ENCODE results near the gene UBE2H. TPM values are rescaled to one million over a fixed set of nuclear protein-coding genes. Genes with fewer than 3 reads are reported as not detected.
A peak's percentile ranks its signal among the peaks of the same experiment; 100 is the strongest.

Gene UBE2H
- total RNA-seq, 2 experiments from 2014 or later: 52.1 to 52.5 TPM

DNA sequence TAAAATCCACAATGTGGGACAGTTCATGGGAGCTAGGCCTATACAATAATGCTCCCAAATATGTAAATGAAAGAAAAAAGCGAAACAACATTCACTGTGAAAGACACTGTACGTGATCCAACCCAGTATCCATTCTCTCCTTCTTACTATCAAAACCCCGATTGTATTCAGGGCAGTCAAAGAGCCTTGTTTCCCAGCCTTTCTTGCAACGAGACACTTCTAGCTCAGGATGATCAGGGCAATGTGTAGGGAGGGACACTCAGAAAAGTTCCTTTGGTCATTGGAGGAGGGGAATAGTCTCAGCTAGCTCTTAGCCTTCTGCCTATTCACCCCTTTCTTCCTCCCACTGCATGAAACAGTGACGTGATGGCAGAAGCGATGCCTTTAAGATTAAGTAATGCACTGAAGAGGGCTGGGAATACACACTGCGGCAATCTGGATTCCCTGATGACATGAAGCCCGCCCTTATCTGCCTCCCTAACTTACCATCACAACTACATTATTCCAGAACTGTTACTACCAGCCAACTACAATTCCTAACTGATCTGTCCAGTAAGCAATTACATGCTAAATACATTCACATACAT is 27.3 kb downstream of the UBE2H start:
- no peak overlapping the region for H3K4me3 ChIP-seq (ENCODE audit: low read length)
- DNase-seq (no peak), ATAC-seq (ENCODE audit: poor library complexity) (no peak)
- intact Hi-C loops (cut with DNase I, micrococcal nuclease): no loop called here
- H3K4me1 Mint-ChIP-seq (ENCODE audit: low read depth): peaks cover 48% of the 10 kb centered on the region
- H3K4me3 Mint-ChIP-seq: no peak overlapping the region
- H3K27ac ChIP-seq (ENCODE audit: low read depth in 1 of 2, low read length in 2 of 2): no peak overlapping the region
- ChIA-PET POLR2A (no interaction called here), CTCF (no interaction called here)
- no peaks in the 10 kb centered on the region for H3K27me3 ChIP-seq (ENCODE audit: control insufficient read depth in 1 of 2, insufficient read depth in 2 of 2, low read length in 2 of 2)
- peaks cover 2% of the 10 kb centered on the region for H3K4me1 ChIP-seq (ENCODE audit: insufficient read depth, low read length)
- no peaks in the 10 kb centered on the region for H3K9me3 ChIP-seq (ENCODE audit: control insufficient read depth in 1 of 2, insufficient read depth in 1 of 2, low read length in 2 of 2)
- peaks cover 57% of the 10 kb centered on the region for H3K36me3 Mint-ChIP-seq (ENCODE audit: low read depth)
- H3K27ac Mint-ChIP-seq: no peak overlapping the region
- H3K27me3 Mint-ChIP-seq: no peaks in the 10 kb centered on the region
- H3K9me3 Mint-ChIP-seq: no peaks in the 10 kb centered on the region
- TF ChIP-seq, protein P1, sequence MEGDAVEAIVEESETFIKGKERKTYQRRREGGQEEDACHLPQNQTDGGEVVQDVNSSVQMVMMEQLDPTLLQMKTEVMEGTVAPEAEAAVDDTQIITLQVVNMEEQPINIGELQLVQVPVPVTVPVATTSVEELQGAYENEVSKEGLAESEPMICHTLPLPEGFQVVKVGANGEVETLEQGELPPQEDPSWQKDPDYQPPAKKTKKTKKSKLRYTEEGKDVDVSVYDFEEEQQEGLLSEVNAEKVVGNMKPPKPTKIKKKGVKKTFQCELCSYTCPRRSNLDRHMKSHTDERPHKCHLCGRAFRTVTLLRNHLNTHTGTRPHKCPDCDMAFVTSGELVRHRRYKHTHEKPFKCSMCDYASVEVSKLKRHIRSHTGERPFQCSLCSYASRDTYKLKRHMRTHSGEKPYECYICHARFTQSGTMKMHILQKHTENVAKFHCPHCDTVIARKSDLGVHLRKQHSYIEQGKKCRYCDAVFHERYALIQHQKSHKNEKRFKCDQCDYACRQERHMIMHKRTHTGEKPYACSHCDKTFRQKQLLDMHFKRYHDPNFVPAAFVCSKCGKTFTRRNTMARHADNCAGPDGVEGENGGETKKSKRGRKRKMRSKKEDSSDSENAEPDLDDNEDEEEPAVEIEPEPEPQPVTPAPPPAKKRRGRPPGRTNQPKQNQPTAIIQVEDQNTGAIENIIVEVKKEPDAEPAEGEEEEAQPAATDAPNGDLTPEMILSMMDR (IDR thresholded peaks at IDR 0.05): no peak
- peaks cover 18% of the 10 kb centered on the region for H3K36me3 ChIP-seq (ENCODE audit: insufficient read depth, low read length)

DNA sequence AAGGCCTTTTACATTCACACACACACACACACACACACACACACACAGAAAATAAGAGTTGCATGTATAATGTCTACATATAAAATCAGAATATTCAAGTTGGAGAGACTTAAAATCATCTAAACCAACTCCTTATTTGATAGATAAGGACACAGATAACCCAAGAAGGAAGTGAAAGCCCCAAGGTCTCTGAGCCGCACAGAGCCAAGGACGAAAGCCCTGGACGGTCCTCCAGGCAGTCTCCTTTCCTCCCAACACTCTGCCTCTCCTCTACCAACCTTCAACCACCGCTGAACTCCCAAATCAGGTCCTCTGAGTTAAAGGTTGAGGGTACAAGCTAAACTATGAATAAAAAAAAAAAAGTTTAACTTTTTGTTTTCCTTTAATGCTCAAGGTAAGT is 28.2 kb downstream of the UBE2H start:
- Mint-ChIP-seq H3K4me1 (ENCODE audit: low read depth) (peaks cover 55% of the 10 kb centered on the region), H3K27ac (no peak overlapping the region), H3K4me3 (no peak overlapping the region), H3K27me3 (no peaks in the 10 kb centered on the region), H3K36me3 (ENCODE audit: low read depth) (peaks cover 57% of the 10 kb centered on the region), H3K9me3 (no peaks in the 10 kb centered on the region)
- H3K4me3 ChIP-seq (ENCODE audit: low read length): no peak overlapping the region
- TF ChIP-seq, protein P1 (IDR thresholded peaks at IDR 0.05): no peak
- H3K27me3 ChIP-seq (ENCODE audit: control insufficient read depth in 1 of 2, insufficient read depth in 2 of 2, low read length in 2 of 2): no peaks in the 10 kb centered on the region
- peaks cover 2% of the 10 kb centered on the region for H3K4me1 ChIP-seq (ENCODE audit: insufficient read depth, low read length)
- no peak for DNase-seq
- ChIA-PET POLR2A (no interaction called here), CTCF (no interaction called here)
- peaks cover 21% of the 10 kb centered on the region for H3K36me3 ChIP-seq (ENCODE audit: insufficient read depth, low read length)
- no peak for ATAC-seq (ENCODE audit: poor library complexity)
- intact Hi-C loops (cut with DNase I, micrococcal nuclease): no loop called here
- no peaks in the 10 kb centered on the region for H3K9me3 ChIP-seq (ENCODE audit: control insufficient read depth in 1 of 2, insufficient read depth in 1 of 2, low read length in 2 of 2)
- no peak overlapping the region for H3K27ac ChIP-seq (ENCODE audit: low read depth in 1 of 2, low read length in 2 of 2)

DNA sequence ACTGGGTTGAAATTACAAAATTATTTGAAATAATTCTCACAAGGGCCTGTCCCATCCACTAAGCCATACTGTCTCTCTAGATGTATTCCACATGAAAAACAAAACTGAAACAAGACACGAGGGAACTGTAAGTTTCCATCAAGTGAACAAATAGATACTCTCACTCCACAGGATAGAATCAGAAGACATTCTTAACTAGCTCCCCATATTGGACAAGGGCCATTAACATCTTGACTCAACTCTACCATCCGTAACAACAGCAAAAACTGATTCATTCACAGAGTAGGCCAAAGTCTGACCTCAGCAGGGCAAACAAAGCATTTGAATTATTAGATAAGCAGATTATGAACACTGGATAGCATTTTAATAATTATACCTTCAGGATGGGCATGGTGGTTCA is 29.1 kb downstream of the UBE2H start:
- Mint-ChIP-seq H3K27ac (peak overlapping the region; percentile 10), H3K9me3 (no peaks in the 10 kb centered on the region), H3K27me3 (no peaks in the 10 kb centered on the region), H3K4me1 (ENCODE audit: low read depth) (peaks cover 57% of the 10 kb centered on the region), H3K36me3 (ENCODE audit: low read depth) (peaks cover 54% of the 10 kb centered on the region), H3K4me3 (no peak overlapping the region)
- Histone ChIP-seq H3K9me3 (ENCODE audit: control insufficient read depth in 1 of 2, insufficient read depth in 1 of 2, low read length in 2 of 2) (no peaks in the 10 kb centered on the region), H3K27ac (ENCODE audit: low read depth in 1 of 2, low read length in 2 of 2) (no peak overlapping the region), H3K36me3 (ENCODE audit: insufficient read depth, low read length) (peaks cover 19% of the 10 kb centered on the region), H3K4me3 (ENCODE audit: low read length) (no peak overlapping the region), H3K27me3 (ENCODE audit: control insufficient read depth in 1 of 2, insufficient read depth in 2 of 2, low read length in 2 of 2) (no peaks in the 10 kb centered on the region), H3K4me1 (ENCODE audit: insufficient read depth, low read length) (peaks cover 2% of the 10 kb centered on the region)
- CTCF ChIA-PET: no interaction called here
- ATAC-seq (ENCODE audit: poor library complexity): no peak
- POLR2A ChIA-PET: interaction anchor here (0.8 kb wide), 2 partner anchors 9 to 25 kb away, joined by 3 read pairs; no protein-coding TSS in a partner anchor
- intact Hi-C loops (cut with DNase I, micrococcal nuclease): no loop called here
- DNase-seq: no peak
- TF ChIP-seq, protein P1 (IDR thresholded peaks at IDR 0.05): no peak

All from CD4-positive, alpha-beta T cell (primary cell).